ENCODE results near the gene ZBTB16. TPM values are rescaled to one million over a fixed set of nuclear protein-coding genes. Genes with fewer than 3 reads are reported as not detected.

ZBTB16 gene
- total RNA-seq, 1 experiment from 2014 or later: not detected

- H3K36me3 ChIP-seq (replicated peaks; ENCODE audit: control insufficient read depth, insufficient read depth, low read length): no peaks in the 10 kb centered on the region
- DNase-seq: no peak
- no peaks in the 10 kb centered on the region for H3K27me3 ChIP-seq (ENCODE audit: control insufficient read depth, insufficient read depth, low read length)
- H3K4me3 ChIP-seq (ENCODE audit: insufficient read depth, low read depth, low read length): no peak overlapping the region
Measured at GRCh38 chr11:114202011-114202609, 142.6 kb downstream of the ZBTB16 start.

- Histone ChIP-seq H3K36me3 (replicated peaks; ENCODE audit: control insufficient read depth, insufficient read depth, low read length) (no peaks in the 10 kb centered on the region), H3K4me3 (ENCODE audit: insufficient read depth, low read depth, low read length) (no peak overlapping the region), H3K27me3 (ENCODE audit: control insufficient read depth, insufficient read depth, low read length) (no peaks in the 10 kb centered on the region)
- no peak for DNase-seq
Measured at GRCh38 chr11:114207096-114207495, 147.6 kb downstream of the ZBTB16 start.

- DNase-seq: no peak
- Histone ChIP-seq H3K4me3 (ENCODE audit: insufficient read depth, low read depth, low read length) (no peak overlapping the region), H3K36me3 (replicated peaks; ENCODE audit: control insufficient read depth, insufficient read depth, low read length) (no peaks in the 10 kb centered on the region), H3K27me3 (ENCODE audit: control insufficient read depth, insufficient read depth, low read length) (no peaks in the 10 kb centered on the region)
Measured at GRCh38 chr11:114208377-114208776, 148.9 kb downstream of the ZBTB16 start.

- Histone ChIP-seq H3K27me3 (ENCODE audit: control insufficient read depth, insufficient read depth, low read length) (no peaks in the 10 kb centered on the region), H3K4me3 (ENCODE audit: insufficient read depth, low read depth, low read length) (no peak overlapping the region)
Measured at GRCh38 chr11:114209343-114209742, 149.8 kb downstream of the ZBTB16 start.

GRCh38 chr11:114209904-114210303, 150.4 kb downstream of the ZBTB16 start:
- no peak overlapping the region for H3K4me3 ChIP-seq (ENCODE audit: insufficient read depth, low read depth, low read length)
- H3K36me3 ChIP-seq (replicated peaks; ENCODE audit: control insufficient read depth, insufficient read depth, low read length): no peaks in the 10 kb centered on the region
- DNase-seq: no peak
- no peaks in the 10 kb centered on the region for H3K27me3 ChIP-seq (ENCODE audit: control insufficient read depth, insufficient read depth, low read length)

More at GRCh38 chr11:114209343-114209742, 149.8 kb downstream of the ZBTB16 start:
- no peaks in the 10 kb centered on the region for H3K36me3 ChIP-seq (replicated peaks; ENCODE audit: control insufficient read depth, insufficient read depth, low read length)
- DNase-seq: no peak

GRCh38 chr11:114211444-114212121, 152.1 kb downstream of the ZBTB16 start:
- no peak for DNase-seq
- no peaks in the 10 kb centered on the region for H3K27me3 ChIP-seq (ENCODE audit: control insufficient read depth, insufficient read depth, low read length)
- no peaks in the 10 kb centered on the region for H3K36me3 ChIP-seq (replicated peaks; ENCODE audit: control insufficient read depth, insufficient read depth, low read length)
- no peak overlapping the region for H3K4me3 ChIP-seq (ENCODE audit: insufficient read depth, low read depth, low read length)

- Histone ChIP-seq H3K4me3 (ENCODE audit: insufficient read depth, low read depth, low read length) (no peak overlapping the region), H3K27me3 (ENCODE audit: control insufficient read depth, insufficient read depth, low read length) (no peaks in the 10 kb centered on the region), H3K36me3 (replicated peaks; ENCODE audit: control insufficient read depth, insufficient read depth, low read length) (no peaks in the 10 kb centered on the region)
- DNase-seq: no peak
Measured at GRCh38 chr11:114213622-114214021, 154.1 kb downstream of the ZBTB16 start.

GRCh38 chr11:114215428-114215827, 155.9 kb downstream of the ZBTB16 start:
- Histone ChIP-seq H3K4me3 (ENCODE audit: insufficient read depth, low read depth, low read length) (no peak overlapping the region), H3K36me3 (replicated peaks; ENCODE audit: control insufficient read depth, insufficient read depth, low read length) (no peaks in the 10 kb centered on the region), H3K27me3 (ENCODE audit: control insufficient read depth, insufficient read depth, low read length) (no peaks in the 10 kb centered on the region)
- DNase-seq: no peak

GRCh38 chr11:114215871-114216795, 156.6 kb downstream of the ZBTB16 start:
- DNase-seq: no peak
- no peak overlapping the region for H3K4me3 ChIP-seq (ENCODE audit: insufficient read depth, low read depth, low read length)
- H3K27me3 ChIP-seq (ENCODE audit: control insufficient read depth, insufficient read depth, low read length): no peaks in the 10 kb centered on the region
- H3K36me3 ChIP-seq (replicated peaks; ENCODE audit: control insufficient read depth, insufficient read depth, low read length): no peaks in the 10 kb centered on the region

GRCh38 chr11:114216796-114217180, 157.3 kb downstream of the ZBTB16 start:
- H3K4me3 ChIP-seq (ENCODE audit: insufficient read depth, low read depth, low read length): no peak overlapping the region
- H3K27me3 ChIP-seq (ENCODE audit: control insufficient read depth, insufficient read depth, low read length): no peaks in the 10 kb centered on the region; the same call in 1 of the 2 replicates
- H3K36me3 ChIP-seq (replicated peaks; ENCODE audit: control insufficient read depth, insufficient read depth, low read length): no peaks in the 10 kb centered on the region
- DNase-seq: no peak

- Histone ChIP-seq H3K27me3 (ENCODE audit: control insufficient read depth, insufficient read depth, low read length) (no peaks in the 10 kb centered on the region; the same call in 1 of the 2 replicates), H3K36me3 (replicated peaks; ENCODE audit: control insufficient read depth, insufficient read depth, low read length) (no peaks in the 10 kb centered on the region), H3K4me3 (ENCODE audit: insufficient read depth, low read depth, low read length) (no peak overlapping the region)
- DNase-seq: no peak
Measured at GRCh38 chr11:114218508-114218907, 159.0 kb downstream of the ZBTB16 start.

- Histone ChIP-seq H3K27me3 (ENCODE audit: control insufficient read depth, insufficient read depth, low read length) (no peaks in the 10 kb centered on the region; the same call in 1 of the 2 replicates), H3K36me3 (replicated peaks; ENCODE audit: control insufficient read depth, insufficient read depth, low read length) (no peaks in the 10 kb centered on the region), H3K4me3 (ENCODE audit: insufficient read depth, low read depth, low read length) (no peak overlapping the region)
- DNase-seq: no peak
Measured at GRCh38 chr11:114219559-114220349, 160.2 kb downstream of the ZBTB16 start.

- no peak overlapping the region for H3K4me3 ChIP-seq (ENCODE audit: insufficient read depth, low read depth, low read length)
- no peak for DNase-seq
- no peaks in the 10 kb centered on the region for H3K36me3 ChIP-seq (replicated peaks; ENCODE audit: control insufficient read depth, insufficient read depth, low read length)
- peaks cover under 1% of the 10 kb centered on the region; the same call in 1 of the 2 replicates for H3K27me3 ChIP-seq (ENCODE audit: control insufficient read depth, insufficient read depth, low read length)
Measured at GRCh38 chr11:114221037-114221436, 161.5 kb downstream of the ZBTB16 start.

GRCh38 chr11:114225661-114226060, 166.2 kb downstream of the ZBTB16 start:
- no peak overlapping the region for H3K4me3 ChIP-seq (ENCODE audit: insufficient read depth, low read depth, low read length)
- H3K27me3 ChIP-seq (ENCODE audit: control insufficient read depth, insufficient read depth, low read length): peaks cover 7% of the 10 kb centered on the region; the same call in 1 of the 2 replicates
- no peak for DNase-seq

More at GRCh38 chr11:114225661-114226060, 166.2 kb downstream of the ZBTB16 start:
- H3K36me3 ChIP-seq (replicated peaks; ENCODE audit: control insufficient read depth, insufficient read depth, low read length): no peaks in the 10 kb centered on the region
